Neural progenitor cell (in vitro differentiated cells): ENCODE measurements around the gene KERA.

Experiments used
- EZH2 ChIP-seq: fragments of 200-600 bp; sonication (generic); IDR thresholded peaks from 2 replicates; pipeline ENCODE4 v1.6.1; 2017; ENCODE audit warnings: antibody characterized with exemption, mild to moderate bottlenecking, moderate library complexity
- EZH2phosphoT487 ChIP-seq: fragments of 200-600 bp; sonication (generic); IDR thresholded peaks from 2 replicates; pipeline ENCODE4 v1.6.1; 2017; ENCODE audit warnings: antibody characterized with exemption
- TF ChIP-seq, protein P1 (sequence below): fragments of 200-600 bp; sonication (generic); IDR thresholded peaks from 2 replicates; pipeline ENCODE4 v1.5.1; 2017; ENCODE audit warnings: antibody characterized with exemption, mild to moderate bottlenecking

DNA sequence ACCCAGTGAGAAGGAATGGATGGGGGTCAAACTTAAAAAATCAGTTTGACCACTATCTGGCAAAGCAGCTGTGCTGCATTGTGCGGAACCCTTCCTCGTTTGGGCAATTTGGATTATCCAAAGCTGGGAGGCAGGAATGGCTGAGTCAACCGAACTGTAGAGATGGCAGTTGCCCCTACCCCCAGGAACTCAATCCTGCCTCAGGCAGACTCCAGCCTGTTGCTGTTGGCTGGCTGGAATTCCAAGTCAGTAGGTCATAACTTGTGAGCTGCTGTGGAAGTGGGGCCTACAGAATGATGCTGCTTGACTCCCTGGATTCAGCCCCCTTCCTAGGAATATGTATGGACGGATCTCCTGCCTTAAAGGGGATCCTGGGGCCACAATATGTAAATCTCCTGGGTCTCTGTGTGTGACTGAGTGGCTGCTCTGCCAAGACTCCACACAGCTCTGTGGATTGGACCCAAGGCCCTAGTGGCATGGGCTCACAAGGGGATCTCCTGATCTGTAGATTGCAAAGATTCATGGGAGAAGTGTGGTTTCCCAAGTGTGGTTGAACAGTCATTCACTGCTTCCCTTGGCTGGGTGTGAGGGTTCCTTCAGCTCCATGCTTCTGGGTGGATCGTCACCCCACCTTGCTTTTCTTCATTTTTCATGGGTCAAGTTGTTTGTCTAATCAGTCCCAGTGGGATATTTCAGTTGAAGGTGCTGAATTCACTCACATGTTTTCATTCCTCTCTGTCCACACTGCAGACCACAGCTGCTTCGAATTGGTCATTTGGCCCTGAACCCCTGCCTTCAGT, 34.3 kb upstream of the KERA start:
- TF ChIP-seq, protein P1, sequence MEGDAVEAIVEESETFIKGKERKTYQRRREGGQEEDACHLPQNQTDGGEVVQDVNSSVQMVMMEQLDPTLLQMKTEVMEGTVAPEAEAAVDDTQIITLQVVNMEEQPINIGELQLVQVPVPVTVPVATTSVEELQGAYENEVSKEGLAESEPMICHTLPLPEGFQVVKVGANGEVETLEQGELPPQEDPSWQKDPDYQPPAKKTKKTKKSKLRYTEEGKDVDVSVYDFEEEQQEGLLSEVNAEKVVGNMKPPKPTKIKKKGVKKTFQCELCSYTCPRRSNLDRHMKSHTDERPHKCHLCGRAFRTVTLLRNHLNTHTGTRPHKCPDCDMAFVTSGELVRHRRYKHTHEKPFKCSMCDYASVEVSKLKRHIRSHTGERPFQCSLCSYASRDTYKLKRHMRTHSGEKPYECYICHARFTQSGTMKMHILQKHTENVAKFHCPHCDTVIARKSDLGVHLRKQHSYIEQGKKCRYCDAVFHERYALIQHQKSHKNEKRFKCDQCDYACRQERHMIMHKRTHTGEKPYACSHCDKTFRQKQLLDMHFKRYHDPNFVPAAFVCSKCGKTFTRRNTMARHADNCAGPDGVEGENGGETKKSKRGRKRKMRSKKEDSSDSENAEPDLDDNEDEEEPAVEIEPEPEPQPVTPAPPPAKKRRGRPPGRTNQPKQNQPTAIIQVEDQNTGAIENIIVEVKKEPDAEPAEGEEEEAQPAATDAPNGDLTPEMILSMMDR, result no peak
- TF ChIP-seq EZH2 (no peak), EZH2phosphoT487 (no peak)
